GM18511 (cell line): ENCODE data around the gene FSTL4.

Source experiments
- ATAC-seq: cut with Tn5 transposase; IDR thresholded peaks from one replicate; pipeline ENCODE4 v1.9.1; 2021; ENCODE audit warnings: mild to moderate bottlenecking, moderate library complexity; ENCODE audit not compliant: unreplicated experiment

FSTL4 gene

GRCh38 chr5:133434336-133434735 is 178.0 kb downstream of the FSTL4 start:
- ATAC-seq, result no peak

GRCh38 chr5:133433641-133434040 is 178.7 kb downstream of the FSTL4 start:
- ATAC-seq, result no peak

GRCh38 chr5:133432956-133433532 is 179.3 kb downstream of the FSTL4 start:
- ATAC-seq, result no peak

- no peak for ATAC-seq
Observed at GRCh38 chr5:133431326-133431865, 180.9 kb downstream of the FSTL4 start.

GRCh38 chr5:133430095-133430494 is 182.2 kb downstream of the FSTL4 start:
- no peak for ATAC-seq

GRCh38 chr5:133429046-133429445 is 183.3 kb downstream of the FSTL4 start:
- no peak for ATAC-seq

GRCh38 chr5:133428072-133428660 is 184.2 kb downstream of the FSTL4 start:
- no peak for ATAC-seq

GRCh38 chr5:133427121-133427777 is 185.1 kb downstream of the FSTL4 start:
- no peak for ATAC-seq

- no peak for ATAC-seq
Observed at GRCh38 chr5:133426264-133426663, 186.1 kb downstream of the FSTL4 start.

- no peak for ATAC-seq
Observed at GRCh38 chr5:133425764-133426163, 186.6 kb downstream of the FSTL4 start.

GRCh38 chr5:133425222-133425621 is 187.1 kb downstream of the FSTL4 start:
- ATAC-seq, result no peak

GRCh38 chr5:133423618-133424282 is 188.6 kb downstream of the FSTL4 start:
- peak; percentile 65 for ATAC-seq

- ATAC-seq, result no peak
Observed at GRCh38 chr5:133423011-133423617, 189.2 kb downstream of the FSTL4 start.

- ATAC-seq, result no peak
Observed at GRCh38 chr5:133421806-133422205, 190.5 kb downstream of the FSTL4 start.

- ATAC-seq, result no peak
Observed at GRCh38 chr5:133421394-133421793, 190.9 kb downstream of the FSTL4 start.

GRCh38 chr5:133420440-133421301 is 191.7 kb downstream of the FSTL4 start:
- ATAC-seq, result no peak

GRCh38 chr5:133415906-133416305 is 196.4 kb downstream of the FSTL4 start:
- no peak for ATAC-seq

GRCh38 chr5:133415506-133415905 is 196.8 kb downstream of the FSTL4 start:
- no peak for ATAC-seq

GRCh38 chr5:133412661-133413060 is 199.7 kb downstream of the FSTL4 start:
- ATAC-seq, result no peak

- no peak for ATAC-seq
Observed at GRCh38 chr5:133410335-133410828, 202.0 kb downstream of the FSTL4 start.
